ENCODE data around the gene C21orf91. TPM values are rescaled to one million over a fixed set of nuclear protein-coding genes. Genes with fewer than 3 reads are reported as not detected.

C21orf91 gene
- total and polyA plus RNA-seq, 9 of the 15 experiments (the other 6 are each of a cell fraction or from before 2014, with no cell fraction given): 3.9 to 14.1 (median 12.1) TPM

- no peak for TF ChIP-seq TFE3 (CRISPR knock-in tag; IDR thresholded peaks at IDR 0.05)
- TF ChIP-seq KLF1 (tag; IDR thresholded peaks at IDR 0.05): no peak
- TF ChIP-seq NFE2L1 (tag; IDR thresholded peaks at IDR 0.05; ENCODE audit: borderline replicate concordance, low read depth): no peak
- no peak for TF ChIP-seq TEAD4 (IDR thresholded peaks at IDR 0.05; ENCODE audit: low read length)
- TF ChIP-seq TEAD4 (CRISPR knock-in tag; IDR thresholded peaks at IDR 0.05; ENCODE audit: borderline replicate concordance): no peak
- TF ChIP-seq ETS2 (tag; IDR thresholded peaks at IDR 0.05; ENCODE audit: borderline replicate concordance, poor library complexity, severe bottlenecking): no peak
Measured at GRCh38 chr21:17746920-17747319, 72.2 kb downstream of the C21orf91 start (continued).

GRCh38 chr21:17745086-17745485 is 74.1 kb downstream of the C21orf91 start:
- no peaks in the 10 kb centered on the region for H3K79me2 ChIP-seq (ENCODE audit: control insufficient read depth, insufficient read depth, low read length)
- H3K27me3 ChIP-seq (ENCODE audit: control insufficient read depth in 2 of 2, insufficient read depth in 2 of 2, low read length in 2 of 2): no peaks in the 10 kb centered on the region
- H4K20me1 ChIP-seq (replicated peaks; ENCODE audit: control insufficient read depth, insufficient read depth, low read length): no peaks in the 10 kb centered on the region
- H3K4me3 ChIP-seq: no peak overlapping the region
- intact Hi-C loops (cut with micrococcal nuclease) (no loop called here), in situ Hi-C loops (cut with MboI) (no loop called here)
- H3K4me2 ChIP-seq (ENCODE audit: insufficient read depth, low read length): no peak overlapping the region
- H3K4me1 ChIP-seq (replicated peaks in 1 of 2; ENCODE audit: control insufficient read depth in 2 of 2, insufficient read depth in 2 of 2, low read length in 2 of 2): no peaks in the 10 kb centered on the region
- CTCF ChIA-PET (ENCODE audit: low intra/inter-chr PET ratio): no interaction called here
- 6% methylated on average over 6 of the region's 6 CpGs for WGBS (ENCODE audit: insufficient coverage, low coverage, missing lambda C conversion rate)
- DNase-seq (ENCODE audit: extremely low read depth in 1 of 4, low spot score in 3 of 4): no peak
- H3K36me3 ChIP-seq (ENCODE audit: control insufficient read depth, insufficient read depth, low read length): no peaks in the 10 kb centered on the region
- POLR2A ChIA-PET: no interaction called here
- FAIRE-seq: no peak
- no peaks in the 10 kb centered on the region for H3K9me1 ChIP-seq (ENCODE audit: control insufficient read depth, insufficient read depth, low read length)
- ATAC-seq: no peak
- no peaks in the 10 kb centered on the region for H3K9me3 ChIP-seq (replicated peaks; ENCODE audit: control insufficient read depth, insufficient read depth, low read depth, low read length)
- H3K9ac ChIP-seq (ENCODE audit: insufficient read depth in 1 of 2, low read depth in 2 of 2, low read length in 2 of 2): no peak overlapping the region
- BruUV-seq (replicated peaks): no TSS peak
- H2AFZ ChIP-seq (ENCODE audit: low read depth, low read length): no peak overlapping the region
- H3K27ac ChIP-seq (ENCODE audit: extremely low read depth, low read depth, low read length): no peak overlapping the region
- TF ChIP-seq, protein P1, sequence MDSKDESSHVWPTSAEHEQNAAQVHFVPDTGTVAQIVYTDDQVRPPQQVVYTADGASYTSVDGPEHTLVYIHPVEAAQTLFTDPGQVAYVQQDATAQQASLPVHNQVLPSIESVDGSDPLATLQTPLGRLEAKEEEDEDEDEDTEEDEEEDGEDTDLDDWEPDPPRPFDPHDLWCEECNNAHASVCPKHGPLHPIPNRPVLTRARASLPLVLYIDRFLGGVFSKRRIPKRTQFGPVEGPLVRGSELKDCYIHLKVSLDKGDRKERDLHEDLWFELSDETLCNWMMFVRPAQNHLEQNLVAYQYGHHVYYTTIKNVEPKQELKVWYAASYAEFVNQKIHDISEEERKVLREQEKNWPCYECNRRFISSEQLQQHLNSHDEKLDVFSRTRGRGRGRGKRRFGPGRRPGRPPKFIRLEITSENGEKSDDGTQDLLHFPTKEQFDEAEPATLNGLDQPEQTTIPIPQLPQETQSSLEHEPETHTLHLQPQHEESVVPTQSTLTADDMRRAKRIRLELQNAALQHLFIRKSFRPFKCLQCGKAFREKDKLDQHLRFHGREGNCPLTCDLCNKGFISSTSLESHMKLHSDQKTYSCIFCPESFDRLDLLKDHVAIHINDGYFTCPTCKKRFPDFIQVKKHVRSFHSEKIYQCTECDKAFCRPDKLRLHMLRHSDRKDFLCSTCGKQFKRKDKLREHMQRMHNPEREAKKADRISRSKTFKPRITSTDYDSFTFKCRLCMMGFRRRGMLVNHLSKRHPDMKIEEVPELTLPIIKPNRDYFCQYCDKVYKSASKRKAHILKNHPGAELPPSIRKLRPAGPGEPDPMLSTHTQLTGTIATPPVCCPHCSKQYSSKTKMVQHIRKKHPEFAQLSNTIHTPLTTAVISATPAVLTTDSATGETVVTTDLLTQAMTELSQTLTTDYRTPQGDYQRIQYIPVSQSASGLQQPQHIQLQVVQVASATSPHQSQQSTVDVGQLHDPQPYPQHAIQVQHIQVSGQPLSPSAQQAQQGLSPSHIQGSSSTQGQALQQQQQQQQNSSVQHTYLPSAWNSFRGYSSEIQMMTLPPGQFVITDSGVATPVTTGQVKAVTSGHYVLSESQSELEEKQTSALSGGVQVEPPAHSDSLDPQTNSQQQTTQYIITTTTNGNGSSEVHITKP (IDR thresholded peaks at IDR 0.05; ENCODE audit: partially characterized antibody): no peak
- TF ChIP-seq ZNF79 (CRISPR knock-in tag; IDR thresholded peaks at IDR 0.05; ENCODE audit: low read depth): no peak
- TF ChIP-seq, protein P2, sequence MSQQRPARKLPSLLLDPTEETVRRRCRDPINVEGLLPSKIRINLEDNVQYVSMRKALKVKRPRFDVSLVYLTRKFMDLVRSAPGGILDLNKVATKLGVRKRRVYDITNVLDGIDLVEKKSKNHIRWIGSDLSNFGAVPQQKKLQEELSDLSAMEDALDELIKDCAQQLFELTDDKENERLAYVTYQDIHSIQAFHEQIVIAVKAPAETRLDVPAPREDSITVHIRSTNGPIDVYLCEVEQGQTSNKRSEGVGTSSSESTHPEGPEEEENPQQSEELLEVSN (IDR thresholded peaks at IDR 0.05; ENCODE audit: borderline replicate concordance in 1 of 2, extremely low read depth in 1 of 2, insufficient read depth in 1 of 2, insufficient read length in 1 of 2, low read depth in 1 of 2, low read length in 1 of 2, poor library complexity in 1 of 2, severe bottlenecking in 1 of 2): no peak
- no peak for TF ChIP-seq PHB2 (IDR thresholded peaks at IDR 0.05; ENCODE audit: low read depth)
- no peak for TF ChIP-seq OTX1 (CRISPR knock-in tag; IDR thresholded peaks at IDR 0.05)
- TF ChIP-seq, protein P3, sequence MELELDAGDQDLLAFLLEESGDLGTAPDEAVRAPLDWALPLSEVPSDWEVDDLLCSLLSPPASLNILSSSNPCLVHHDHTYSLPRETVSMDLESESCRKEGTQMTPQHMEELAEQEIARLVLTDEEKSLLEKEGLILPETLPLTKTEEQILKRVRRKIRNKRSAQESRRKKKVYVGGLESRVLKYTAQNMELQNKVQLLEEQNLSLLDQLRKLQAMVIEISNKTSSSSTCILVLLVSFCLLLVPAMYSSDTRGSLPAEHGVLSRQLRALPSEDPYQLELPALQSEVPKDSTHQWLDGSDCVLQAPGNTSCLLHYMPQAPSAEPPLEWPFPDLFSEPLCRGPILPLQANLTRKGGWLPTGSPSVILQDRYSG (tag; conservative IDR thresholded peaks at IDR 0.05; ENCODE audit: low read depth): no peak
- TF ChIP-seq CREBBP (IDR thresholded peaks at IDR 0.05; ENCODE audit: low read depth, low read length): no peak
- no peak for TF ChIP-seq ZSCAN29 (IDR thresholded peaks at IDR 0.05)
- TF ChIP-seq XRCC3 (IDR thresholded peaks at IDR 0.05): no peak
